HepG2 (cell line): ENCODE results near the gene SPACA6. TPM values are rescaled to one million over a fixed set of nuclear protein-coding genes. Genes with fewer than 3 reads are reported as not detected.

Experiments used
- CAMTA2 ChIP-seq: sonication (generic); formaldehyde crosslinking; IDR thresholded peaks from 2 replicates; pipeline ENCODE4 v1.4.0; 2020; ENCODE audit warnings: mild to moderate bottlenecking, missing genetic modification reagents, borderline replicate concordance
- EHMT2 ChIP-seq: fragments of 200-600 bp; sonication (generic); IDR thresholded peaks from 2 replicates; pipeline ENCODE4 v1.7.0; 2017; ENCODE audit warnings: antibody characterized with exemption, low read depth, low read length, borderline replicate concordance
- EP300 ChIP-seq, 3 experiments: sonication (generic) in 1 of 3; formaldehyde crosslinking in 1 of 3; IDR thresholded peaks; 2 replicates each; pipeline versions ENCODE4 v1.5.1 to v1.6.1; 2011 to 2020; ENCODE audit warnings: low read depth in 2 of 3, low read length in 2 of 3, borderline replicate concordance in 1 of 3, improper control_type of control experiment in 1 of 3, mild to moderate bottlenecking in 1 of 3, missing genetic modification reagents in 1 of 3, moderate library complexity in 1 of 3
- ETS1 ChIP-seq: sonication (generic); formaldehyde crosslinking; IDR thresholded peaks from 2 replicates; pipeline ENCODE4 v1.4.0; 2020; ENCODE audit warnings: missing genetic modification reagents
- ETV6 ChIP-seq: sonication (generic); formaldehyde crosslinking; conservative IDR thresholded peaks from 2 replicates; pipeline ENCODE4 v1.4.0; 2020; ENCODE audit warnings: missing genetic modification reagents
- HMGXB4 ChIP-seq, 2 experiments: sonication (generic) in 1 of 2; formaldehyde crosslinking in 1 of 2; IDR thresholded peaks; 2 replicates each; pipeline versions ENCODE4 v1.4.0 to v1.6.1; 2018 to 2020; ENCODE audit warnings: missing genetic modification reagents in 2 of 2, borderline replicate concordance in 1 of 2, low read depth in 1 of 2, mild to moderate bottlenecking in 1 of 2, missing biosample characterization in 1 of 2
- MTF2 ChIP-seq: sonication (generic); formaldehyde crosslinking; IDR thresholded peaks from 2 replicates; pipeline ENCODE4 v1.5.0; 2020; ENCODE audit warnings: missing genetic modification reagents, borderline replicate concordance
- NFE2L1 ChIP-seq: sonication (generic); formaldehyde crosslinking; IDR thresholded peaks from 2 replicates; pipeline ENCODE4 v1.4.0; 2020; ENCODE audit warnings: missing genetic modification reagents, mild to moderate bottlenecking, borderline replicate concordance
- NFIB ChIP-seq: sonication (generic); formaldehyde crosslinking; IDR thresholded peaks from 2 replicates; pipeline ENCODE4 v1.9.0; 2021; ENCODE audit warnings: missing genetic modification reagents, mild to moderate bottlenecking, borderline replicate concordance
- NR2C2 ChIP-seq: sonication (generic); formaldehyde crosslinking; IDR thresholded peaks from 2 replicates; pipeline ENCODE4 v1.4.0; 2020; ENCODE audit warnings: missing genetic modification reagents, mild to moderate bottlenecking, moderate library complexity, borderline replicate concordance
- ZBTB4 ChIP-seq: sonication (generic); formaldehyde crosslinking; IDR thresholded peaks from 2 replicates; pipeline ENCODE4 v1.4.0; 2020; ENCODE audit warnings: missing genetic modification reagents, mild to moderate bottlenecking, borderline replicate concordance
- ZKSCAN8 ChIP-seq: IDR thresholded peaks from 2 replicates; pipeline ENCODE4 v1.6.1; 2016; ENCODE audit warnings: borderline replicate concordance, missing genetic modification reagents, missing compliant biosample characterization
- ZNF513 ChIP-seq: sonication (generic); formaldehyde crosslinking; conservative IDR thresholded peaks from 2 replicates; pipeline ENCODE4 v1.5.0; 2020; ENCODE audit warnings: missing genetic modification reagents
- ZNF710 ChIP-seq: sonication (generic); formaldehyde crosslinking; IDR thresholded peaks from 2 replicates; pipeline ENCODE4 v1.5.0; 2020; ENCODE audit warnings: mild to moderate bottlenecking, missing genetic modification reagents, borderline replicate concordance
- ZSCAN30 ChIP-seq: sonication (generic); formaldehyde crosslinking; IDR thresholded peaks from 2 replicates; pipeline ENCODE4 v1.5.0; 2020; ENCODE audit warnings: mild to moderate bottlenecking, missing genetic modification reagents
- polyA plus RNA-seq, 8 experiments: library from polyadenylated mRNA; depleted of rRNA in 3 of 8; stranded (reverse) in 7 of 8; unstranded in 1 of 8; fragments of >200 nt; fragmentation: Illumina TruSeq in 4 of 8; extraction: Trizol in 4 of 8; gene quantifications; 2 replicates each; pipeline versions ENCODE4 v1.2.1 to v1.2.3, GENCODE V29; 2011 to 2016; ENCODE audit warnings: low read depth in 4 of 8, missing spikeins in 1 of 8, mixed read lengths in 1 of 8; ENCODE audit not compliant: insufficient read depth in 1 of 8
- total RNA-seq, 5 experiments: library from RNA; depleted of rRNA; stranded (reverse); fragments of >200 nt; fragmentation: Illumina TruSeq; extraction: Trizol; gene quantifications; 2 replicates each; pipeline ENCODE4 v1.2.3, GENCODE V29; 2016; ENCODE audit warnings: low read depth in 1 of 5

The SPACA6 gene
- total and polyA plus RNA-seq, 2 of the 13 experiments (the other 11 are each of a cell fraction or from before 2014, with no cell fraction given): 1.4 to 2.2 TPM

- TF ChIP-seq EP300 (IDR thresholded peaks at IDR 0.05; ENCODE audit: low read depth in 2 of 2, low read length in 2 of 2) (peak in 1 of 2 experiments; percentile 54; a peak in 1 of 4 replicates), EP300 (CRISPR knock-in tag; IDR thresholded peaks at IDR 0.05; ENCODE audit: borderline replicate concordance) (no peak), ETV6 (CRISPR knock-in tag) (no peak), ZBTB4 (no peak), NFIB (CRISPR knock-in tag) (no peak), HMGXB4 (CRISPR knock-in tag; IDR thresholded peaks at IDR 0.05; ENCODE audit: borderline replicate concordance in 1 of 2, low read depth in 1 of 2) (no peak), ZNF710 (CRISPR knock-in tag) (peak; percentile 92), EHMT2 (no peak), CAMTA2 (CRISPR knock-in tag) (no peak), ZNF513 (CRISPR knock-in tag) (no peak), NR2C2 (CRISPR knock-in tag) (no peak), ETS1 (CRISPR knock-in tag) (no peak), MTF2 (CRISPR knock-in tag) (no peak), ZSCAN30 (no peak), NFE2L1 (CRISPR knock-in tag) (no peak), ZKSCAN8 (CRISPR knock-in tag) (no peak)
These were observed 4.2 kb upstream of the SPACA6 start (continued) for GRCh38 chr19:51688671-51689571.
